ACHN (cell line): ENCODE data around the gene FLYWCH1.
A peak's percentile ranks its signal among the peaks of the same experiment; 100 is the strongest.

Source experiments
- DNase-seq: peaks from one replicate; pipeline ENCODE4 v3.0.0-alpha.2; 2015
- in situ Hi-C: cut with HindIII; loops from 2 replicates; pipeline ENCODE4 v1.10.0; 2017; ENCODE audit warnings: low sequenced_read_pairs, low pct_ligation_motif_present, low pct_unique_long_range_greater_than_20kb

FLYWCH1 gene

GRCh38 chr16:2963723-2964474 lies 52.2 kb downstream of the FLYWCH1 start, which contains the start of gene KREMEN2:
KREMEN2 (plus strand) TSS chr16:2964275; CDS start chr16:2964521, 246 bp downstream.
- in situ Hi-C loops = no loop called here
- peak; percentile 91 for DNase-seq

GRCh38 chr16:2964475-2965336 lies 53.0 kb downstream of the FLYWCH1 start:
- peak; percentile 89 for DNase-seq
- in situ Hi-C loops = no loop called here

- in situ Hi-C loops = no loop called here
- DNase-seq = no peak
Observed at GRCh38 chr16:2966043-2966807, 54.5 kb downstream of the FLYWCH1 start.

- DNase-seq = no peak
- in situ Hi-C loops = no loop called here
Observed at GRCh38 chr16:2966808-2967191, 55.1 kb downstream of the FLYWCH1 start.

GRCh38 chr16:2967211-2967631 lies 55.5 kb downstream of the FLYWCH1 start:
- DNase-seq = no peak
- in situ Hi-C loops = no loop called here

GRCh38 chr16:2967721-2968161 lies 56.0 kb downstream of the FLYWCH1 start:
- in situ Hi-C loops = no loop called here
- DNase-seq = no peak

GRCh38 chr16:2968368-2968737 lies 56.6 kb downstream of the FLYWCH1 start:
- no peak for DNase-seq
- in situ Hi-C loops = no loop called here

GRCh38 chr16:2968738-2969544 lies 57.2 kb downstream of the FLYWCH1 start, which contains the start of gene PAQR4:
PAQR4 (plus strand) TSS chr16:2969348; CDS start chr16:2969675, 327 bp downstream.
- DNase-seq = peak; percentile 95

GRCh38 chr16:2969545-2970521 lies 58.1 kb downstream of the FLYWCH1 start:
- in situ Hi-C loops = no loop called here
- peak; percentile 84 for DNase-seq

More at GRCh38 chr16:2968738-2969544, 57.2 kb downstream of the FLYWCH1 start, which contains the start of gene PAQR4:
- in situ Hi-C loops = no loop called here

- DNase-seq = no peak
Observed at GRCh38 chr16:2970563-2970962, 58.8 kb downstream of the FLYWCH1 start.

GRCh38 chr16:2971134-2971984 lies 59.6 kb downstream of the FLYWCH1 start:
- no peak for DNase-seq
- in situ Hi-C loops = no loop called here

More at GRCh38 chr16:2970563-2970962, 58.8 kb downstream of the FLYWCH1 start:
- in situ Hi-C loops = no loop called here

GRCh38 chr16:2971985-2972784 lies 60.5 kb downstream of the FLYWCH1 start:
- in situ Hi-C loops = no loop called here

GRCh38 chr16:2973093-2973492 lies 61.4 kb downstream of the FLYWCH1 start:
- no peak for DNase-seq
- in situ Hi-C loops = no loop called here

More at GRCh38 chr16:2971985-2972784, 60.5 kb downstream of the FLYWCH1 start:
- no peak for DNase-seq

- DNase-seq = no peak
- in situ Hi-C loops = no loop called here
Observed at GRCh38 chr16:2973605-2974318, 62.0 kb downstream of the FLYWCH1 start.
